PC-9 (cell line): ENCODE results near the gene KRTDAP.

ENCODE experiments used
- CTCF ChIP-seq: fragments of 200-600 bp; sonication (generic); conservative IDR thresholded peaks from 2 replicates; pipeline ENCODE4 v1.6.1; 2017; ENCODE audit warnings: mixed run types, antibody characterized with exemption, mild to moderate bottlenecking, moderate library complexity
- EZH2 ChIP-seq: fragments of 200-600 bp; sonication (generic); IDR thresholded peaks from 2 replicates; pipeline ENCODE4 v1.8.0; 2017; ENCODE audit warnings: antibody characterized with exemption, low read depth

- TF ChIP-seq CTCF (no peak), EZH2 (no peak)
These were observed 18.3 kb downstream of the KRTDAP start for GRCh38 chr19:35471946-35472345.
